K562 (cell line): ENCODE data around the gene CYP2W1. TPM values are rescaled to one million over a fixed set of nuclear protein-coding genes. Genes with fewer than 3 reads are reported as not detected.

Experiments used
- CC2D1A ChIP-seq: fragments of 450-650 bp; IDR thresholded peaks from 2 replicates; pipeline ENCODE4 v1.6.1; 2017; ENCODE audit warnings: mild to moderate bottlenecking
- CCNT2 ChIP-seq: IDR thresholded peaks from 2 replicates; pipeline ENCODE4 v1.6.1; 2011; ENCODE audit warnings: borderline replicate concordance, low read depth, mild to moderate bottlenecking, moderate library complexity, mixed read lengths, low read length; ENCODE audit not compliant: insufficient read length; ENCODE audit errors: extremely low read depth
- CHAMP1 ChIP-seq: fragments of 450-650 bp; IDR thresholded peaks from 2 replicates; pipeline ENCODE4 v1.6.1; 2016; ENCODE audit warnings: mild to moderate bottlenecking
- CTBP1 ChIP-seq: fragments of 450-650 bp; IDR thresholded peaks from 2 replicates; pipeline ENCODE4 v1.6.1; 2016; ENCODE audit warnings: borderline replicate concordance
- EGR1 ChIP-seq: fragments of 450-650 bp; conservative IDR thresholded peaks from 2 replicates; pipeline ENCODE4 v1.6.1; 2017; ENCODE audit warnings: mild to moderate bottlenecking
- GTF2E2 ChIP-seq: fragments of 200-800 bp; sonication (Bioruptor generic); IDR thresholded peaks from 2 replicates; pipeline ENCODE4 v1.6.1; 2016; ENCODE audit warnings: missing genetic modification characterization, missing compliant biosample characterization
- MBD2 ChIP-seq: sonication (generic); IDR thresholded peaks from 2 replicates; pipeline ENCODE4 v1.6.1; 2016; ENCODE audit warnings: low read depth, borderline replicate concordance
- PBX2 ChIP-seq, 2 experiments: IDR thresholded peaks in 1 of 2; conservative IDR thresholded peaks in 1 of 2; 2 replicates each; pipeline ENCODE4 v1.6.1; 2016; ENCODE audit warnings: low read depth in 2 of 2, mild to moderate bottlenecking in 1 of 2, missing compliant biosample characterization in 1 of 2, missing genetic modification characterization in 1 of 2, moderate library complexity in 1 of 2
- POLR2A ChIP-seq: fragments of 450-650 bp; conservative IDR thresholded peaks from 2 replicates; pipeline ENCODE4 v1.6.1; 2016
- RCOR1 ChIP-seq, 2 experiments: IDR thresholded peaks; 2 replicates each; pipeline ENCODE4 v1.6.1; 2012; ENCODE audit warnings: low read depth in 2 of 2, low read length in 2 of 2, borderline replicate concordance in 1 of 2, improper control_type of control experiment in 1 of 2
- ZFP91 ChIP-seq: sonication (generic); formaldehyde crosslinking; IDR thresholded peaks from 2 replicates; pipeline ENCODE4 v1.8.0; 2022; ENCODE audit warnings: mild to moderate bottlenecking, missing genetic modification reagents
- ZNF140 ChIP-seq: fragments of 250-450 bp; sonication (Bioruptor Pico); IDR thresholded peaks from 2 replicates; pipeline ENCODE4 v1.8.0; 2021; ENCODE audit warnings: moderate library complexity, mild to moderate bottlenecking, inconsistent platforms
- ZNF280A ChIP-seq: fragments of 450-650 bp; IDR thresholded peaks from 2 replicates; pipeline ENCODE4 v1.6.1; 2018; ENCODE audit warnings: mild to moderate bottlenecking, low read depth; ENCODE audit not compliant: partially characterized antibody
- ZNF445 ChIP-seq: fragments of 250-450 bp; sonication (Bioruptor Pico); IDR thresholded peaks from 2 replicates; pipeline ENCODE4 v1.4.0; 2020; ENCODE audit warnings: low read depth, mild to moderate bottlenecking, moderate library complexity
- polyA plus RNA-seq, 8 experiments: library from polyadenylated mRNA; depleted of rRNA in 4 of 8; stranded (reverse) in 5 of 8; unstranded in 3 of 8; fragments of >200 nt; fragmentation: Nextera tagmentation in 2 of 8; fragmentation: Illumina TruSeq in 1 of 8; extraction: Ambion mirVana in 2 of 8; extraction: Trizol in 1 of 8; gene quantifications; 2 replicates each; pipeline versions ENCODE4 v1.2.1 to v1.2.3, GENCODE V29; 2011 to 2014; ENCODE audit warnings: inconsistent platforms in 1 of 8, missing spikeins in 1 of 8
- total RNA-seq, 7 experiments: library from RNA; depleted of rRNA in 6 of 7; stranded (reverse); fragments of >200 nt in 6 of 7; fragmentation: Illumina TruSeq in 2 of 7; extraction: Trizol in 2 of 7; gene quantifications; 2 replicates each; pipeline versions ENCODE4 v1.2.1 to v1.2.3, GENCODE V29; 2011 to 2021; ENCODE audit warnings: low replicate concordance in 1 of 7

CYP2W1 gene
- total and polyA plus RNA-seq, 9 of the 15 experiments (the other 6 are each of a cell fraction or from before 2014, with no cell fraction given): not detected

GRCh38 chr7:1028044-1028770, 45.2 kb downstream of the CYP2W1 start (continued):
- TF ChIP-seq ZNF445 (CRISPR knock-in tag): no peak
- no peak for TF ChIP-seq POLR2A
- TF ChIP-seq GTF2E2 (tag): no peak
- TF ChIP-seq MBD2: no peak
- no peak for TF ChIP-seq CC2D1A
- TF ChIP-seq PBX2 (CRISPR knock-in tag; IDR thresholded peaks at IDR 0.05; ENCODE audit: low read depth): no peak
- TF ChIP-seq PBX2 (tag; conservative IDR thresholded peaks at IDR 0.05; ENCODE audit: low read depth): no peak
- TF ChIP-seq EGR1: peak; percentile 97
- peak; percentile 99 for TF ChIP-seq CTBP1
- TF ChIP-seq RCOR1 (IDR thresholded peaks at IDR 0.05; ENCODE audit: borderline replicate concordance in 1 of 2, low read depth in 2 of 2, low read length in 2 of 2): no peak
- no peak for TF ChIP-seq ZNF280A
- TF ChIP-seq CHAMP1: no peak
- TF ChIP-seq CCNT2: peak; percentile 29
- no peak for TF ChIP-seq ZFP91 (CRISPR knock-in tag)
- no peak for TF ChIP-seq ZNF140 (CRISPR knock-in tag)
